ENCODE results near the gene RAPGEF2.
"Not testable (repeated sequence)": the region's sequence is repeated elsewhere in the genome, so short reads cannot be mapped to it uniquely, and the experiment has no call there.

RAPGEF2 gene

DNA sequence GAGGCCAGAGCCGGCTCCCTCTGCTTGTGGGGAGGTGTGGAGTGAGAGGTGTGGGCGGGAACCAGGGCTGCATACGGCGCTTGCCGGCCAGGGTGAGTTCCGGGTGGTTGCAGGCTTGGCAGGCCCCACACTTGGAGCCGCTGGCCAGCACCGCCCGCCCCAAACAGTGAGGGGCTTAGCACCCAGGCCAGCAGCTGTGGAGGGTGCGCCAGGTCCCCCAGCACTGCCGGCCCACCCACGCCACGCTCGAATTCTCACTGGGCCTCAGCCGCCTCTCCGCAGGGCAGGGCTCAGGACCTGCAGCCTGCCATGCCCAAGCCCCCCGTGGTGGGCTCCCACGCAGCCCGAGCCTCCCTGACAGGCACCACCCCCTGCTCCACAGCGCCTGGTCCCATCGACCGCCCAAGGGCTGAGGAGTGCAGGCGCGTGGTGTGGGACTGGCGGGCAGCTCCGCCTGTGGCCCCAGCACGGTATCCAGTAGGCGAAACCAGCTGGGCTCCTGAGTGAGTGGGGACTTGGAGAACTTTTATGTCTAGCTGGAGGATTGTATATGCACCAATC lies 275.3 kb downstream of the RAPGEF2 start:
- no peak for DNase-seq

DNA sequence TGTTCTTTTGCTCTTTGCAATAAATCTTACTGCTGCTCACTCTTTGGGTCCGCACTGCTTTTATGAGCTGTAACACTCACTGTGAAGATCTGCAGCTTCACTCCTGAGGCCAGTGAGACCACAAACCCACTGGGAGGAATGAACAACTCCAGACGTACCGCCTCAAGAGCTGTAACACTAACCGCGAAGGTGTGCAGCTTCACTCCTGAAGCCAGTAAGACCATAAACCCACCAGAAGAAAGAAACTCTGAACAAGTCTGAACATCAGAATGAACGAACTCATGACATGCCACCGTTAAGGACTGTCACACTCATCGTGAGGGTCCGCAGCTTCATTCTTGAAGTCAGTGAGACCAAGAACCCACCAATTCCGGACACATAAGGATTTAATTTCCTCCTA lies 276.2 kb downstream of the RAPGEF2 start:
- not testable (repeated sequence) for DNase-seq

DNA sequence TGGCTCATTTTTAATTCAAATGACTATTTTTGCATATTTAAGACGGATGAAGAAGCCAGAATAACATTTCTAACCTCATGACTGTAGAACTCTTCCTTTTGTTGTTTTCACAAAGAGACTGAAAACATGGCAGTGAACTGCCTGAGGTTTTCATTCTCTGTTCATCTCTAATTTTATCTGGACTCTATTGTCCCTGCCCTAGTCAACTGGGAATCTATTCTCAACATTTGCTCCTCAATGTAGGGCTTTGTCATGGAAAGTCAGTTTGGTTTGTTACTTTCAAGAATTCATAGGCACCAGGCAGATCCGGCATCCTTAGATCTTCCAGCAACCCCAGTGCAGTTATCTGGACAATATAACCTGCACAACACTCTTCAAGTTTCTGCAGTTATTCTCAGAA lies 277.0 kb downstream of the RAPGEF2 start:
- DNase-seq: no peak

DNA sequence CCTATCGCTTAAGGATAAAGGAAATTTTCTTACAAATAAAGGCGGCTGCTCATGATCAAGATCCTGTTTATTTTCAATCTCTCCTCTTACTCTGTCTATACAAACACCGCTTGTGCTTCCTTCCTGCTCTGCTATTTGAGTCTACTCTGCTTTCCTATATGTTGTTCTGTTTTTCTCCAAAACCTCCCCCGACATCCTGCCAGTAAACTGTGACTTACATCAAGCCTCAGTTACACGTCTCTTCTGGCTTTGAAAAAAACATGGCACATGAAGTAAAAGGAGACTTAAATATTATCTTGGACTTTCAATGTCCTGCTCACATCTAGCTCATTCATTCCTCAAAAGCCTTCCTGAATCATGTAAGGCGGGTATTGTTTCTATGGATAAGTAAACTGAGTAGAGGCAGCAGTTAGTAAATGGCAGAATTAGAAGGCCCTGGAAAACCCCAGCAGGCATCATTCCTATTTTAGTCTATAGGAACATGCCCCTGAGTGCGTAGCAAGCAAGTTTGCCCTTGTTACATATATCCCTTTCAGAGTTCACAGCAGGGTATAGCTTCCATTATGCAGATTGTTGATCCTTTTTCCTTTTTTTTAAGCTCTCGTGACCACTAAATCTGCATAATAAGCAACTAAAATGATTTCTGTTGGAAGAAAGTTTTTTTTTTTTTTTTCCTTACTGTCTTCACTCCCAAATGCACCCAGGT lies 280.1 kb downstream of the RAPGEF2 start:
- no peak for DNase-seq

DNA sequence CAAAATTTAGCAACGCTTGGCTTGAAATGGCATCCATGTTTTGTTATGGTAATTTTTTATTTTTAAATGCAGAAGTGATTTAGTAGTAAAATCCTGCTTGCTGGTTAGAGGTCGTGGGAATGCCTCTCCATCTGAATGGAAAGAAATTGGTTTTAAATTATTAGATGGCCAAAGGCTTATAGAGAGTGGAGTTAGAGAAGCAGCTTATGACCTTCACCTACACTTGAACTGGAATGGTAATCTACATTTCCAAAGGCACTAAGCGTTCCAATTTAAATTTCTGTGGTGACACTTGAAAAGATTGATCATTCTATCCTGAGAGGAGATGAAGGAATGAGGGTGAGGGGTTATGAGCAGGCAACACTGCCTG lies 280.7 kb downstream of the RAPGEF2 start:
- DNase-seq: no peak

DNA sequence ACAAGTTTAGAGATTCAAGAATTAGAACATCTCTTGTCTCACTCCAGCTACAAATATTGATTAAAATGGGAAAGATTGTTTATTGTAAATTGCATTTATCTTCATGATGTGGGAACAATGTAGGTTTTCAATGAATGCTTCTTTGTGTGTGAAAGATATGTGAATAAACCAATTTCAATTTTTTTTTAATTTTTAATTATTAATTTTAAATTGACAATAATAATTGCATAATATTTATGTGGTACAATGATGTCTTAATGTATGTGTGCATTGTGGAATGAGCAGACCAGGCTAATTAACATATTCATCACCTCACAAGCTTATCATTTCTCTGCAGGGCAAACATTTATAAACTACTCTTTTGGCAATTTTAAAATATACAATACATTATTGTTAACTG lies 281.1 kb downstream of the RAPGEF2 start:
- no peak for DNase-seq

DNA sequence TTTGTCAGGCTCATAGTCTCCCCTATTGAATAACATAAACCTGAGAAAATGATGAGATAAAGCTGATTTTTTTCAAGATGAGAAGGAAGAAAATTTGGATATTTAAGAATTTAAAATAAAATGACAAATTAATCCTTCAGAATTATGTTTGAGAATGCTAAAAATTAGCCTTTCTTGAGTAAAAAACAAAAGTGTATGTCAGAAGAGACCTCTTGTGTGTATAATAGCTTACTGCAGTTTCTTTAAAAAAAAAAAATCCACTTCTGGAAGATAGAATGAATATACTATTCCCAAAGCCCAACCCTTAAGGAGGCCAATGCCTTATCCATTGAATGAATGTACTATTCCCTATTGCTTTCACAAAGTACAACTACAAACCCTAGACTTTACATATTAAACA lies 281.8 kb downstream of the RAPGEF2 start:
- no peak for DNase-seq

DNA sequence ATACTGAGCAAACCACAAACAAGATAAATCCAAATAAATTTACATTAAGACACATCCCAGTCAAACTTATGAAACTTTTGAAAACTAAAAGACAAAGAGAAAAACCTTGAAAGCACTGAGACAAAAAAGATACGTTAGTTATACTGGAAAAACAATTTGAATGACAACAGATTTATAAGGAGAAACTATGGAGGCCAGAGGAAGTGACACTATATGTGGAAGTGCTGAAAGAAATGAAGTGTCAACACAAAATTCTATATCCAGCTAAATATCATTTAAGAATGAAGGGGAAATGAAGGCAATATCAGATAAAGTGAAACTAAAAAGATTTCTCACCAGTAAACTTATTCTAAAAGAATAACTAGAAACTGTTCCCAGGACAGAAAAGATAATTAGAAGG lies 283.7 kb downstream of the RAPGEF2 start:
- no peak for DNase-seq

DNA sequence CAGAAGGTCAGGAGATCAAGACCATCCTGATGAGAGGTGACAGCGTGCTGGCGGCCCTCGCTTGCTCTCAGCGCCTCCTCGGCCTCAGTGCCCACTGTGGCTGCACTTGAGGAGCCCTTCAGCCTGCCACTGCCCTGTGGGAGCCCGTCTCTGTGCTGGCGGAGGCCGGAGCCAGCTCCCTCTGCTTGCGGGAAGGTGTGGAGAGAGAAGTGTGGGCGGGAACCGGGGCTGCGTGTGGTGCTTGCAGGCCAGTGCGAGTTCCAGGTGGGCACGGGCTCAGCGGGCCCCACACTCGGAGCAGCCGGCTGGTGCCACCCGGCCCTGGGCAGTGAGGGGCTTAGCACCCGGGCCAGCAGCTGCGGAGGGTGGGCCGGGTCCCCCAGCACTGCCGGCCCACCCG lies 286.9 kb downstream of the RAPGEF2 start:
- no peak for DNase-seq

DNA sequence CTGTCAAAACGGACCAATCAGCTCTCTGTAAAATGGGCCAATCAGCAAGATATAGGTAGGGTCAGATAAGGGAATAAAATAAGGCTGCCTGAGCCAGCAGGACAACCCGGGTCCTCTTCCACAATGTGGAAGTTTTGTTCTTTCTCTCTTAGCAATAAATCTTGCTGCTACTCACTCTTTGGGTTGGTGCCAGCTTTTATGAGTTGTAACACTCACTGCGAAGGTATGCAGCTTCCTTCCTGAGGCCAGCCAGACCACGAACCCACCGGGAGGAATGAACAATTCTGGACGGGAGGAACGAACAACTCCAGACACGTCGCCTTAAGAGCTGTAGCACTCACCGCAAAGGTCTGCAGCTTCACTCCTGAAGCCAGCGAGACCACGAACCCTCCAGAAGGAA lies 287.8 kb downstream of the RAPGEF2 start:
- no peak for DNase-seq

DNA sequence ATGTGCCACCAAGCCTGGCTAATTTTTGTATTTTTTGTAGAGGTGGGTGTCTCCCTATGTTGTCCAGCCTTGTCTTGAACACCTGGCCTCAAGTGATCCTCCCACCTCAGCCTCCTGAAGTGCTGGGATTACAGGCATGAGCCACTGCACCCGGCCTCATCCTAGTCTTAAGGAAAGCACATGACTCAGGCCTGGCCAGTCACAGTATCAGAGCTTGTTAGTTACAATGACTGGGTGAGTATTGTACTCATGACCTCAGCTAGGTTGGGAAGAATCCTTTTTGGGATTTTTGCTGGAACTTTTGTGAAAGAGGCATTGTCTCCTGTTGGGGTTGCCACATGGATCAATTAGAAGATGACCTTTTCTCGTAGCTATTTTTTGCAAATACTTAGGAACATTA lies 292.8 kb downstream of the RAPGEF2 start:
- no peak for DNase-seq

DNA sequence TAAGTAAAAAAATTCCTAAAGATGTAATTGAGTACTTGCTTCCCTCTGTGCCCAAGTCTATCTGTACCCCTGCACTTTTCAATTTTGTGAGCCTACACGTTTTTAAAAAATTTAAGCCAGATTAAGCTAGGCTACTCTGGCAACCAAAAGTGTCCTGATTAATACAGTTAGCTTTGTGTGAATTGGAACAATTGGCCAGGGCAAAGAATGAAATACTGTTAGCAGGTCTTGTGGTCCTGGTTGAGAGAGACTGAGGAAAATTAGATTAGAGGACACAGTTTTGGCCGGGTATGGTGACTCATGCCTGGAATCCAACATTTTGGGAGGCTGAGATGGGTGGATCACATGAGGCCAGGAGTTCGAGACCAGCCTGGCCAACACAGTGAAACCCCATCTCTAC lies 293.3 kb downstream of the RAPGEF2 start:
- no peak for DNase-seq

DNA sequence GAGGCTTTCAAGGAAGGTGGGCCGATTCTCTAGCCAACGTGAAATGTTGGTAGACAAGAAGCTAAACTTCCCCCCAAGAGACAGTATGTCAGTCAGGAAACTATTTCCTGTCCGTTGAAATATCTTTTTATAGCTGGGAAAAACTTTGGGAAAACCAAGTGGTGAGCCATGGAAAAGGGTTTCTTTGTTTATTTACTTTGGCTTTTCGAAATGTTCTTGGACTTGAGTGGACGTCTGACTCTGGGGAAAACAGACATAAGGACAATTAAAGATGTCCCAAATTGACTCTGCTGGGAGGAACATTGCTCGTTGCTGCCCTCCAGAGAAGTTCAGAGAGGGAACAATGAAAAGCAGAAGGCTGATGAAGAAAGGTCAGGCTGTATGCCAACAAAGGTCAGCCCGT lies 295.4 kb downstream of the RAPGEF2 start:
- DNase-seq: no peak

DNA sequence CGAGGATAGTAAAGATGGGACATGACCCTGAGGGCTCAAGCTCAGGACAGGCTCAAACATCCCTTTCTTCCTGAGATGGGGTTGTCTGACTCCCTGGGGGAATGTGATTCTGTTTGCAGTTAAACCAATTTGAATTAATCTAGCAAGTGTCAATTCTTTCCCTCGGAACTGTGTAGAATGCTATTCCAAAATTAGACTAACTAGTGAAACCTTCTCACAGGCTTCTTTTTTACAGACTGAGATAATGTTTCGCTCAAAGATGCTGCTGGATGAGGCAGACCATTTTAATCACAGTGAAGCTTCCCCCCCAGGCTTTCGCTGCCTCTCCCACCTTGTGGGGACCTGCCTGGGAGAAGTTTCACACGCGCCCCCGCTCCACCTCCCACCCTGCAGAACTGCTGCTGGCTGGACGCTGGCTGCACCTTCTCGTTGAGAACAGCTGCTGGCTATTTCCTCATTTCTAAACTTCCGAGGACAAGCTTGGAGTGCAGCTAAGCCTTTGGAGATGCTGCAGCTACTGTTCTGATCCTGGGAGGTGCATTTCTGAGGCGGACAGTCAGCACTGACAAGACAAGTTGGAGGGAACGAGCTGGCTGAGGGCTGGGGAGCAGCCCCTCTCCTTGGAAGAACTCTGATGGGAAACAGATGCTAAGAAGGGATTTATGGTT lies 297.8 kb downstream of the RAPGEF2 start:
- no peak for DNase-seq

DNA sequence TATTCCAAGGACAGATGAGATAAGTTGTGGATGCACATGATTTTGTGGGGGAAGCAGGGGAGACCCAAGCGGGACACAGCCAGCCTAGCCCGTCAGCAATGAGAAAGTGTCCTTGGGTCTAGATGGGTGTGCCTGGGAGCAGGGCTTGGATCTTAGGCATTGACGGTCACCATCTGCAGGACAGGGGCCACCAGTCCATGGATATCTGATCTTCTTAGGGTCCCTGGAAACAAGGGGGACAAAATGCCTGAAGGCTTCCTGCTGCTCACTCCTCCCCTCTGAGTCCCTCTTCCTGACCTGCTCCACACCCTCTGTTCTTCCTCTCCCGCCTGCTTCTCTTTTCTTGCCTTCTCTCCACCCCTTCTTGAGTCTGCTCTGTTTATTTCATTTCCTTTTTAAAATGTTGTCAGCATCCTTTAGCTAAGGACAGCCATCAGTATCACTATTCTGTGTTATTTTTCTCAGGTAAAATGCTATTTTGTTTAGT lies 298.4 kb downstream of the RAPGEF2 start:
- no peak for DNase-seq

DNA sequence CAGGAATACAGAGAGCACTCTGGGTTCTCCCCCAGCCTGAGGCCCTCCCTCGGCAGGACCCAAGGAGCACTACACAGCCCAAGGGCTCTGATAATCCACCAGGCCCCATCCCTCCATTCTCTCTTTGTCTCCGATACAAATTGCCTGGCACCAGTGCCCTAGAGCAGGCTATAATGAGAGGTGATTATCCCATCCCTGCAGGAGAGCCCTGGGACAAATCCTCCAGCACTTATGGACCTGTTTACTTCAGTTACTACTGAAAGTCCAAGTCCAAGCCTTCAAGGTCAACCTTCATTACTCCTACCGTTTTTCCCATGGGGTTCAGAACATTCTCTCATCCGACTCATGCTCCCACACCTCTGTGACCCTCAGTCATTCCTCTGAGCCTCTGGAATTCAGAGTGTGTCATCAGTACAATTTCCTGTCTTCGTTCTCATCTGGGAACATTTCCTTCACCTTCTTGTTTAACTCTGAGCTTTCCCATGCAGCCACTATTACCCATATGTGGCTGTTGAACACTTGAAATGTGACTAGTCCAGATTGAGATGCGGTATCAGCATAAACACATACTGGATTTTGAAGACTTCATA lies 299.0 kb downstream of the RAPGEF2 start:
- no peak for DNase-seq
